ENCODE results near the gene OLFML1.

Gene OLFML1

DNA sequence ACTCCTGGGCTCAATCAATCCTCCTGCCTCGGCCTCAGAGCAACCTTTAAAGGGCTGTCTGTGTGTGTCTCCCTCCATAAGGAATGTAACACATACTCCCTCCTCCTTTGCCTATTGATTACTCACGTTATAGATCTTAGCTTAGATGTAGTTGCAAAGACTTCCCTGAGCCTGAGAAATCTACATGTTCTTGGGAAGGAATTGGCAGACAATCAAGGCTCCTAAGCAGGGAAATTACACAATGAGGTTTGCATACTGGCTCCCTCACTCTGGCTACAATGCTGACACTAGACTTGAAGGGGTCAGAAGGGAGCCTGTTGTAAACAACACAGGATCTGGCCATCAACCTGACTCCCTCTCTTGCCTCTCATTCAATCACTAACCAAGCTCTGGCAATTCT, 5.2 kb upstream of the OLFML1 start:
- DNase-seq (ENCODE audit: low read depth), result no peak

DNA sequence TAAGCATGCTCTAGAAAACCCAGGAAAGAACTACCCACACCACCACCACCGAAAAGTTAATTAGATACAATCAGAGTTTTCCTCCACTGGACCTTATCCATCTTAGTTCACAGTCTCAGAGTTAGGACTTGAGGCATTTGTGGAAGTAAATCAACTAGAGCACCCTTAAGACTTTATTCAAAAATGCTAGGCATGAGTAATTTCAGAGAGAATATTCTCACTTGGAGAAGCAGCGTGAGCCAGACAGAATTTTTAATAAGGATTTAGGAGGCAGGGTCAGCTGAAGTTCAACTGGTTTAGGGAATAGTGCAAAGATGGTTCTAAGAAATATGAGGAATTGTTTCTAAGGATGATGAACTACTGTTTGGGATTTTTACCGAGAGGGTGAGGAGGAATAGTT, 1.2 kb upstream of the OLFML1 start:
- DNase-seq (ENCODE audit: low read depth), result no peak

GRCh38 chr11:7484645-7485044, 661 bp upstream of the OLFML1 start:
- DNase-seq (ENCODE audit: low read depth), result no peak

DNA sequence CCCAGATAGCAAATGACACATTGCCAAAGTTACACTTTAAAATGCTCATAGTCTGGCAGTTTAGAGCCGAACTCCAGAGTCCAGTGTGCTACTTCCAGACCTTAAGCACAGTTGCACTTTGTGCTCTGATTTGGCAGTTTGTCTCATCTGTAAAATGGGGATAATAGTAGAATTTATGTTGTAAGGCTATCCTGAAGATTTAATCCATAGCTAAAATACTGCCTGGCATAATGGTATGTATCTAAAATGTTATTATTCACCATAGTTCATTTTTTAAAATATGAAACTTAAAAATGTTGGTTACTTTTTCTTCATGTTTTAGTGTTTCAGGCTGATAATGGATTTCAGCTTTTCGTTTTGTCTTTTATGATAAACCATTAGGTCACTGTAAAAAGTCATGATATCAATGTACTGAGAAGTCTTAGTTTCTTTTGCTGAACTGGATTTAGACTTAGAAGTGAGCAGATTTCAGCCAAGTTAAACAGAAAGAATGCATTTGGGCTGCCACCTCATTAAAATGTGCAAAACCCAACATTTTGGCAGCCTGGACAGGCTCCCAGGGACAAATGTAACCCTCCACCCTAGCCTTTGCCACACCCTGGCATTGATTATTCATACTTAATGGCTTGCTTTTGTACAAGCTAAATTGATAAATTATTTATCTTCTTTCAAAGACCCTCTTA, 933 bp downstream of the OLFML1 start:
- no peak for DNase-seq (ENCODE audit: low read depth)

GRCh38 chr11:7486781-7487140, 1.5 kb downstream of the OLFML1 start:
- no peak for DNase-seq (ENCODE audit: low read depth)

DNA sequence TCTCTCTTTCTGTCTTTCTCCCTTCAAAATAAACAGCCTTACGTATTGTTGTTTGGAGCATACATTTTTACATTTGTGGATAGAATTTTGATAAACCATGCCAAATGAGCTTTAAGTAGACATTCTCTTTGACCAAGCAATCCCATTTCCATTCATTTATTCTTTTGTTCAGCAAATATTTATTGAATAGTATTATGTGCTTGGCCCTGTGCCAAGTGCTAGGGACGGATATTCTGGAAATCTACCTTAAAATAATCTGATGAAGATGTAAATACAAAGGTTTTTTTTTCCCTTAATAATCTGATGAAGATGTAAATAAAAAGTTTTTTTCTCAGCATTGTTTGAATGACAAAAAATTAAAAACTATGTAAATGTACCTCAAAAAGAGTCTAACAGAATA, 2.1 kb downstream of the OLFML1 start:
- DNase-seq (ENCODE audit: low read depth), result no peak

GRCh38 chr11:7488681-7489080, 3.4 kb downstream of the OLFML1 start:
- DNase-seq (ENCODE audit: low read depth), result no peak

DNA sequence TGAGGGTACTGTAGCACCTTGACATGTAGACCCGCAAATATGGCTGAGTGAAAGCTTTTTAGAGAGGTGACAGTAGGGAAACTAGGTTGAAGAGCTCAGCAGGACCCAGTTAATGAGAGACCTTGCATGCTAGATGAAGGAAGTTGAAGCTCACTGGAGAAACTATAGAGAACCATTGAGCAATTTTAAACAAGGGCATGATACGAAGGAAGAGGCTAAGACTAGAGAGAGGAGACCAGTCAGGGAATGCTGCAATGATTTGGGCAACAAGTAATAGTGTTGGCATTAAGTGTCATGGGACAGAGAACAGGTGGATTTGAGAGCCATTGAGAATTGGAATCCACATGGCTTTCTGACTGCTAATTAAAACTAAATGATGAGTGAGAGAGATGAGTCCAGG, 4.1 kb downstream of the OLFML1 start:
- no peak for DNase-seq (ENCODE audit: low read depth)

- no peak for DNase-seq (ENCODE audit: low read depth)
These were observed 4.7 kb downstream of the OLFML1 start for GRCh38 chr11:7490054-7490453.

DNA sequence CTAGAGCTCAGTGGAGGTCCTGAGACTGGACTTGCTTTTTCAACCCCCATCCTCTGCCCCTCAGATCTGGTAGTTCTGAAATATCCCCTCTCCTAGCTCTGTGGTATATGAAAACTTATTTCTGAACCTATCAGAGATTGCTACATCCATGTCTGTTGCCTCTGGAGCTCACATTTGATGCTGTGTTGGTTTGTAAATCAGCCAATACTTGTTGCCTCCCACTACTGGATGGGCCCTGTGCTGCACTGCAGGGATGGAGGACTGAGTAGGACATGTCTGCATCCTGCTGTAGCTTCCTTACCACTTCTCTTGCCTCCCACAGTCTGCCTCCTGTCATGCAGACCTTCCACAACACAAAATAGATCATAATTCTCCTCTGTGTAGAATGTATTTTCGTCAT, 5.2 kb downstream of the OLFML1 start:
- DNase-seq (ENCODE audit: low read depth), result no peak

DNA sequence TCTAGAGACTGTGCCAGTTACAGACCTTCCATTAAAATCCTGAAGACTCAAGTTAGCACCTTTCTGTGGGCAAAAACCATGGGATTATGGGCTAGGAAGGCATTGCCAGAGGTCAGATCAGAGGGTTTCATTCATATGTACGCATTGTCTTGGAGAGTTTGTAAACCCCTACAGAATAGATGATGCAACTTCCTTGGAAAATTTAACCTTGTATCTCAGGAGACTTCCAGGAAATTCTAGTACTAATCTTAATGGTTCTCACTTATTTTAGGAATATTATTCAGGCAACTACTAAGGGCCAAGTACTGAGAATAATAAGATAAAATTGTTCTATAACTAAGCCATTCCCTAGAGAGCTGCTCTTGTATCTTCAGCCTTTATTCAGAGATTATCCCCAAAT, 6.9 kb downstream of the OLFML1 start:
- DNase-seq (ENCODE audit: low read depth), result no peak

DNA sequence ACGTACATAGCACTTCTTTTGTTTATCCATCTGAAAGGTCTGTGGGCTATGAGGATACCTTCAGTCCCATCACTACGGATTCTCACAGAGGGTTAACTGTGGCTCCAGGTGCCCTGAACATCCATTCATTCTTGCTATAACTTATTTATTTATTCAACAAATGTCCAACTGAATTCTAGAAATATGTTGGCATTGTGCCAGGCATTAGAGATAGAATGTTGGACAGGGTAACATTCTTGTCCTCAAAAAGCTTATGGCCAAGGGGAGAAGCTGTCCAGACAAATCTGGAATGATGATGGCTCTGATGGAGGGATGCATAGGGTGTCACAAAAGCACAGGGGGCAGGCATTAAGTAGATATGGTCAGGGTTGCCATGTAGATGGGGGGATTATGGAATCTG, 8.4 kb downstream of the OLFML1 start:
- no peak for DNase-seq (ENCODE audit: low read depth)

DNA sequence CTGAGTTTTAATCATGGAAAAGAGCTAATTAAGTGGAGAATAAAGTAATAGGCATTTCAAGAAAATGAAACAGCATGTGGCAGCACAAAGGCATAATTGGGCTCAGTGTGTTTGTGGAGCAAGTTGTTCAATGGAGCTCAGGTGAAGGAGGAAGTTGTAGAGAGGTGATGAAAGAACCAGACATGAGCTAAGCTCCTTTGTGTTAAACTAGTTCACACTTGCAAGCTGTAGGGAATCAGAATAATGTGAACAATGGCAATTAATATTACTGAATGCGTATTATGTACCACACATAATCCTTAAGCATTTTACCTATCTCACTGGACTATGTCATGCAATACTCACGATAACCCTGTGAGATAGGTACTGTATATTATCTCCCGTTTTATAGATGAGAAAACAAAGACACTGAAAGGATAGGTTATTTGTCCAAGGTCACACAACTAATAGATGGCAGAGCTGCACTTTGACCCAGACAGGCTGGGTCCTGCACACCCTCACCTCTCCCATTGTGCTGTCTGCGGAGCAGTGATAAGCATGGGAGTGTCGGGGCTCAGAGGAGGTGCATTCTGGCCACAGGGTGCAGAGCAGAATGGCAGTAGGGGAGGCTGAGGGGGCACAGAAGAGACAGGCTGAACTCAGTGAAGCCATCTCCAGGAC, 8.9 kb downstream of the OLFML1 start:
- DNase-seq (ENCODE audit: low read depth), result no peak

DNA sequence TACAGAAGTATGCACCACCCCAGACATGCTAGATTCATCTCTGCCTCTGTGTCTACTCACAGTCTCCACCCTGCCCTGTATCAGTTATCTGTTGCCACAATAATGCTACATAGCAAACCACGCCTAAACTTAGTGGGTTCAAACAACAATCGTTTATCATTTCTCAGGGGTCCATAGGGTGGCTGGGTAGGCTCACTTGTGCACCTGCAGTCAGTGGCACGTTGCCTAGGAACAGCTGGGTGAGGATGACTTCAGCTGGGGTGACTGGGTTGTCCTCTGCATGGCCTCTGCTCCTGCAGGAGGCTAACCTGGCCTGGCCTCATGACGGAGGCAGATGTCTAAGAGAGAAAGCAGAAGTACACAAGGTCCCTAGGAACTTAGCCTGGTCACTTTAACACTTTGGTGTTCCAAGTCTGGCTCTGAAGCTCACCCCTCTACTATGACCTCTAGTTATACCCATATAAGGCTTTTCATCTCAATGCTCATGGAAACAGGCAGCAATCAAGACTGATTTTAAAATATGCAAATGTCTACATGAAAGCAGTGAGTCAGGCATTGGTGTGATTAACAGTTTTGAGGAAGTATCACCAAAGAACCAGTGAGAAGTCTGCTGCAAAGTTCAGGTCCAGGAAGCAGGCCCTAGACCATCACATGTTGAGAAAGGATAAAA, 10.7 kb downstream of the OLFML1 start:
- DNase-seq (ENCODE audit: low read depth), result no peak

GRCh38 chr11:7498193-7498592, 12.9 kb downstream of the OLFML1 start:
- DNase-seq (ENCODE audit: low read depth), result no peak

- no peak for DNase-seq (ENCODE audit: low read depth)
These were observed 13.8 kb downstream of the OLFML1 start for GRCh38 chr11:7499081-7499480.

GRCh38 chr11:7500251-7500650, 14.9 kb downstream of the OLFML1 start:
- DNase-seq (ENCODE audit: low read depth), result no peak

DNA sequence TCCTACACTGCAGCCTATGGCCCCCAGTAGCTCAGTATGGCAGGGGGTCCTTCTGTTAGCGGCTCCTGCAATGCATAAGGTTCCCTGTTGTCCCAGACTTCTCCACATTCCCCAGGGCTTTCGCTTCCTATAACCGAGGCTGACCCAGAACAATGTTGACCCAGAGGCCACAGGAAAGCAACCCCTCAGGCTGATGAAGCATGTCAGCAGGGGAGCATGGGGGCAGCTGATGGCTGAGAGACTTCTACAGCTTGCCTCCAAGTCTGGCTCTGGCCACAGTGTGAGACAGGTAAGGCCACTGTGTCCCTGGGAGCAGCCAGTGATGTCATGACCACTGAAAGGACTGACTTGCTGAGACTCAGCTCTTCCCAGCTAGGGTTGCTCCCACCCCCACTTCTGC, 15.9 kb downstream of the OLFML1 start:
- no peak for DNase-seq (ENCODE audit: low read depth)

DNA sequence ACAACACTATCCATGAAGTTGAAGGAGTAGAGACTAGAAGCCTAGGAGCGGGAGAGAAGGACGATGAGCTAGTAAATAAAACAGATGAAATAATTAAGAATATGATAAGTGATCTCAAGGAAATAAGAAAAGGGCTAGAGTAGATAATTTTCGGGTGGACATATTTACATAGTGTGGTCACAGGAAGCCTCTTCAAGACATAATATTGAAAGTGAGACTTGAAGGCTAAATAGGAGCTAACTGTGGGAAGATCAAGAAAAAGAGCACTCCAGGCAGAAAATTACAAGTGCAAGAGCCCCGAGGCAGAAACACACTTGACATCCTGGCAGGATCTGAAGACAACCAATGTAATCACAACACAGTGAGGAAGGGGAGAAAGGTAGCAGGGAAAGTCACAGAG, 16.6 kb downstream of the OLFML1 start:
- no peak for DNase-seq (ENCODE audit: low read depth)

- no peak for DNase-seq (ENCODE audit: low read depth)
These were observed 20.9 kb downstream of the OLFML1 start for GRCh38 chr11:7506243-7506642.

DNA sequence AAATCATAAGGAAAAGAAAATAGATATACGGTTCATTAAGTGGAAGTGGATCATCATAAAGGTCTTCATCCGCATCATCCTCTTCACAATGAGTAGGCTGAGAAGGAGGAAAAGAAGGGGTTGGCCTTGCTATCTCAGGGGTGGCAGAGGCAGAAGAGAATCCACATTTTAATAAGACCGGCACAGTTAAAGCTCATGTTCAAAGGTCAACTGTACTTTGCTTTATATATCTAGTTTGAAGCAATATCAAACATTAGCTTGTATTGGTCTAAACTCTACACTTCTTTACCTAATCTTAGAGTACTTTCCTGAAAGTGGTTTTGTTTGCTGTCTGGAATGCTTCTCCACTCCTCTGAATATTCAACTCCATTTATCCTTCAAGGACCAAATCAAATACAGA, 22.8 kb downstream of the OLFML1 start:
- no peak for DNase-seq (ENCODE audit: low read depth)

DNA sequence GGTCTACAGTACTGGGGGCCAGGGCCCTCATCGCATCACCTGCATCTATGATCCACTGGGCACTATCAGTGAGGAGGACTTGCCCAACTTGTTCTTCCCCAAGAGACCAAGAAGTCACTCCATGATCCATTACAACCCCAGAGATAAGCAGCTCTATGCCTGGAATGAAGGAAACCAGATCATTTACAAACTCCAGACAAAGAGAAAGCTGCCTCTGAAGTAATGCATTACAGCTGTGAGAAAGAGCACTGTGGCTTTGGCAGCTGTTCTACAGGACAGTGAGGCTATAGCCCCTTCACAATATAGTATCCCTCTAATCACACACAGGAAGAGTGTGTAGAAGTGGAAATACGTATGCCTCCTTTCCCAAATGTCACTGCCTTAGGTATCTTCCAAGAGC, 24.7 kb downstream of the OLFML1 start:
- DNase-seq (ENCODE audit: low read depth), result no peak

- DNase-seq (ENCODE audit: low read depth), result no peak
These were observed 26.1 kb downstream of the OLFML1 start for GRCh38 chr11:7511401-7511800.
